ENCODE data around the gene ADCY2.

ADCY2 gene

DNA sequence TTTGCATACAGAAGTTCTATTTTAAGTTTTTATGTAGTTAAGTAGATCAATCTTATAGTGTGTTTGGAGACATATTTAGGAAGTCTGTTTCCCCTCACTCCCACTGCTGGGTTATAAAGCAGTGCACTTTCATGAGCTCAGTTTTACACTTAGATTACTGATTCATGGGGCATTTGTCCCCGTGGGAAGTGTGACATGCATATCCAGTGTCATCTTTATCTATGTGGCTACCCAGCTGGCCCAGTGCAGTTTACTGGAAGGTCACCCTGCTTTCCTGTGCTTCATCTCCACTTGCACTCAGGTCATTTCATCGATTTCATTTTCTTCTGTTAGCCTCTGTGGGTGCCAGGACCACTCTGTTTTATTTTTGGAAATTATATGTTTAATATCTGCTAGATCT, 49.1 kb downstream of the ADCY2 start:
- Histone ChIP-seq H3K27ac (ENCODE audit: low read depth, low read length) (no peak overlapping the region), H3K9ac (ENCODE audit: low read length) (no peak overlapping the region), H3K4me1 (ENCODE audit: control insufficient read depth, insufficient read depth, low read length) (no peaks in the 10 kb centered on the region; the same call in 1 of the 2 replicates), H3K36me3 (ENCODE audit: control insufficient read depth, insufficient read depth, low read length) (peaks cover 15% of the 10 kb centered on the region; the same call in 1 of the 2 replicates), H3K27me3 (ENCODE audit: control insufficient read depth, insufficient read depth, low read length) (no peaks in the 10 kb centered on the region), H3K4me3 (ENCODE audit: low read depth, low read length) (no peak overlapping the region), H3K9me3 (ENCODE audit: control insufficient read depth, insufficient read depth, low read depth, low read length) (no peaks in the 10 kb centered on the region; the same call in 1 of the 2 replicates)

DNA sequence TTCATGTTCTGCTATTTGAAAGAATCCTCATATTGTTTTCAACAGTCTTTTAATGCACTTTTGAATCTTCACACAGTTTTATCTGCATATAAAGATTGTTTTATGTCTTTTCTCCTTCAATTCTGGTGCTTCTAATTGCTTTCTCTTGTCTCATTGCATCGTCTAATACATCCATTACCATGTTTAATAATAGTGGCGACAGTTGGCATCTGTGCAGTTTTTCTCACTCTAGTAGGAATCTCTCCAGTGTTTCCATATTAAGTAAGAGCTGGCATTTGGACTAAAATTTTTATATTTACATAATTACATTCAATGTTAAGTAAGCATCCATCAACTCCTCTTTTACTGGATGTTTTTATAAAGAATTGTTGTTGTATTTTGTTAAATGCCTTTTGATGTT, 49.9 kb downstream of the ADCY2 start:
- Histone ChIP-seq H3K4me3 (ENCODE audit: low read depth, low read length) (no peak overlapping the region), H3K27me3 (ENCODE audit: control insufficient read depth, insufficient read depth, low read length) (no peaks in the 10 kb centered on the region), H3K27ac (ENCODE audit: low read depth, low read length) (no peak overlapping the region), H3K9ac (ENCODE audit: low read length) (no peak overlapping the region), H3K9me3 (ENCODE audit: control insufficient read depth, insufficient read depth, low read depth, low read length) (no peaks in the 10 kb centered on the region; the same call in 1 of the 2 replicates), H3K36me3 (ENCODE audit: control insufficient read depth, insufficient read depth, low read length) (peaks cover 15% of the 10 kb centered on the region; the same call in 1 of the 2 replicates), H3K4me1 (ENCODE audit: control insufficient read depth, insufficient read depth, low read length) (no peaks in the 10 kb centered on the region; the same call in 1 of the 2 replicates)

DNA sequence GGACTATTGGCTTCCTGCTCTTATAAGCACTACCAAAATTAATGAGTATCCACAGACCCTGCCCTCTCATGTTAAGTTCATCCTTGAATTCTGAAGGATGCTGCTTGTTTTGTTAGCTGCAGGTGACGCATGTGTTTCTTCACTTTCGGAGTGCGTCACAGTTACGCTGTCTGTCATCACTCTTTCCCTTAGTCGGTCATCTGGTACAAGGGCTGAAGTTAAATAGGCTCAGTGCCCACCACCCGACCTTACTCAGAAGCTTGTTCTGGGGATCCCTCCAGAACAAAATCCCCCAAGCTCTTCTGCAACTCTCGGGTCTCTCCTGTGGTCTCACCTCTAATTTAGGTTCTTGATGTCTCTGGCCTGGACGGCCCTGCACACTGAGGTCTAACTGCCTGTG, 51.0 kb downstream of the ADCY2 start:
- H3K27ac ChIP-seq (ENCODE audit: low read depth, low read length) = no peak overlapping the region
- H3K4me1 ChIP-seq (ENCODE audit: control insufficient read depth, insufficient read depth, low read length) = no peaks in the 10 kb centered on the region; the same call in 1 of the 2 replicates
- no peak overlapping the region for H3K9ac ChIP-seq (ENCODE audit: low read length)
- H3K36me3 ChIP-seq (ENCODE audit: control insufficient read depth, insufficient read depth, low read length) = peaks cover 19% of the 10 kb centered on the region; the same call in 1 of the 2 replicates
- H3K4me3 ChIP-seq (ENCODE audit: low read depth, low read length) = no peak overlapping the region
- H3K27me3 ChIP-seq (ENCODE audit: control insufficient read depth, insufficient read depth, low read length) = no peaks in the 10 kb centered on the region
- no peaks in the 10 kb centered on the region; the same call in 1 of the 2 replicates for H3K9me3 ChIP-seq (ENCODE audit: control insufficient read depth, insufficient read depth, low read depth, low read length)

DNA sequence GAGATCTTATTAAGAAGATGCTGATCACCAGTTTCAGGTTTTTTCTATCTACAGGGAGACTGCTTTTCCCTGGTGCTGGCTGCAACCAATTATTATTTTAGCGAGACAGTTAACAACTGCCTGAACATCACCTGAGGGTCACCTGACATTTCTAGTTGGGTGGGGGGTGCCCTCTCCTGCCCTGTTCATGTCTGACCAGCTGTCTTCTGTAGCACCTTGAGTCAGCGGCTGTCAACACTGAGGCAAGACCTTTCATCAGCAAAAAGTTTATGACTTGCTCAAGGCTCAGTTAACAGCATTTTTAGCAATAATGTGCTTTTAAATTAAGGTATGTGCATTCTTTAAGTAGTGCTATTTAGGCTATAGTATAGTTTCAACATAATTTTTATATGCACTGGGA, 58.0 kb downstream of the ADCY2 start:
- Histone ChIP-seq H3K9me3 (ENCODE audit: control insufficient read depth, insufficient read depth, low read depth, low read length) (peaks cover 3% of the 10 kb centered on the region; the same call in 1 of the 2 replicates), H3K27ac (ENCODE audit: low read depth, low read length) (no peak overlapping the region), H3K4me1 (ENCODE audit: control insufficient read depth, insufficient read depth, low read length) (no peaks in the 10 kb centered on the region), H3K36me3 (ENCODE audit: control insufficient read depth, insufficient read depth, low read length) (0 out of 2 replicates have a peak, but pooled peaks cover 6% of the 10 kb centered on the region), H3K9ac (ENCODE audit: low read length) (no peak overlapping the region), H3K27me3 (ENCODE audit: control insufficient read depth, insufficient read depth, low read length) (no peaks in the 10 kb centered on the region), H3K4me3 (ENCODE audit: low read depth, low read length) (no peak overlapping the region)

DNA sequence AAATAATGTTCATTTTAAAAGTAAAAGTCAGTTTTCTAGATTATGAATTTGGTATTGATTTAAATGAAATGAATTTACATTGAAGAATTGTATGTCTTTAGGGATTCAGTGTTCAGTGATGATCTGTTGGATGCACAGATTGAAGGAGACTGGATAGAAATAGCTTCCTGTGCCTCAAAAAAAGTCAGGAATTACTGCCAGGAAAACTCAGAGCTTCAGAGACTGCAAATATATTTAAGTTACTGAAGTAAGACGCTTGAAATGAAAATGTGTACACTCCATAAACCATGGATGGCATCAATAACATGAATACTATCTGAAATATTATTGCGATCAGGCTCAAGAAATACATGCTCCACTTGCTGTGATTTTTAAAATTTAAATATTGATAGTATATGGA, 60.3 kb downstream of the ADCY2 start:
- peaks cover 3% of the 10 kb centered on the region; the same call in 1 of the 2 replicates for H3K4me1 ChIP-seq (ENCODE audit: control insufficient read depth, insufficient read depth, low read length)
- H3K27ac ChIP-seq (ENCODE audit: low read depth, low read length) = no peak overlapping the region
- H3K4me3 ChIP-seq (ENCODE audit: low read depth, low read length) = no peak overlapping the region
- peaks cover 3% of the 10 kb centered on the region; the same call in 1 of the 2 replicates for H3K9me3 ChIP-seq (ENCODE audit: control insufficient read depth, insufficient read depth, low read depth, low read length)
- H3K27me3 ChIP-seq (ENCODE audit: control insufficient read depth, insufficient read depth, low read length) = no peaks in the 10 kb centered on the region
- no peak overlapping the region for H3K9ac ChIP-seq (ENCODE audit: low read length)
- H3K36me3 ChIP-seq (ENCODE audit: control insufficient read depth, insufficient read depth, low read length) = 0 out of 2 replicates have a peak, but pooled peaks cover 7% of the 10 kb centered on the region

DNA sequence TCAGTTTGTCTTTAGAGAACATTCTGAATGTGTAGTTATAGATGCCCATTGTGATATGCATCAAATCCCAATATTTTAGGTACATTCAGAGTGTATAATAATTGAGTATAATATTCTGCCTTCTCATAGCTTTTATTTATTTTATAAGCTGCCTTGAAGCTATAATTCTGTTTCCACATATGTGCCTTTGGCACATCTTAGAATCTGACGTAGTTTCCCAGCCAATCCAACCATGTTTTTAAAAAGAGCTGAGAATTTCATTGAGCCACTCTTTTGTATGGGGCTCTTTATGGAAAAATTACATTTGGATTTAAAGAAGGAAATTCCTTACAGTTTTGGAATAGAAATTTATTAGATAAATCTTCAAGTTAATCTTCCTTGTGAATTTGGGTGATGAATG, 65.4 kb downstream of the ADCY2 start:
- Histone ChIP-seq H3K9ac (ENCODE audit: low read length) (no peak overlapping the region), H3K4me1 (ENCODE audit: control insufficient read depth, insufficient read depth, low read length) (peaks cover 21% of the 10 kb centered on the region), H3K27ac (ENCODE audit: low read depth, low read length) (no peak overlapping the region), H3K36me3 (ENCODE audit: control insufficient read depth, insufficient read depth, low read length) (0 out of 2 replicates have a peak, but pooled peaks cover 4% of the 10 kb centered on the region), H3K27me3 (ENCODE audit: control insufficient read depth, insufficient read depth, low read length) (no peaks in the 10 kb centered on the region), H3K9me3 (ENCODE audit: control insufficient read depth, insufficient read depth, low read depth, low read length) (peaks cover 3% of the 10 kb centered on the region; the same call in 1 of the 2 replicates), H3K4me3 (ENCODE audit: low read depth, low read length) (no peak overlapping the region)

DNA sequence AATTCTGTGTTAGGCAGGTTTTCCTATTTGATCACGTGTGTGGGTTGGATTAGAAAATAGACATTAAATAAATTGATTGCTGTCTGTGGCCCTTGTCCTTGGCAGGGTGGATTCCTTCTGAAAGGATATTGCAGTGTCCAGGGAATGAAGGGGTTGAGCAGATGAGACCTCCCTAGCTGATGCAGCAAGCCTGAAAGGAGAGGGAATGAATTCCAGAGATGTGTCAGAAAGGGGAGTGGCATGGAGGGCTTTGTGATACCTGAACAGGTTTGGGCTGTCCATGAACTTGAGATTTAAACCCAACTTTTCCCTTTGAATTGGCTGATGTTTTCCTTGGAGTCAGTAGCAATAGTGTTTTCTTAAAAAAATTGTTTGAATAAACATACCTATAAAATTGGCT, 66.8 kb downstream of the ADCY2 start:
- H3K4me3 ChIP-seq (ENCODE audit: low read depth, low read length) = no peak overlapping the region
- H3K27me3 ChIP-seq (ENCODE audit: control insufficient read depth, insufficient read depth, low read length) = no peaks in the 10 kb centered on the region
- no peaks in the 10 kb centered on the region for H3K9me3 ChIP-seq (ENCODE audit: control insufficient read depth, insufficient read depth, low read depth, low read length)
- no peak overlapping the region for H3K9ac ChIP-seq (ENCODE audit: low read length)
- peaks cover 28% of the 10 kb centered on the region for H3K4me1 ChIP-seq (ENCODE audit: control insufficient read depth, insufficient read depth, low read length)
- H3K36me3 ChIP-seq (ENCODE audit: control insufficient read depth, insufficient read depth, low read length) = 0 out of 2 replicates have a peak, but pooled peaks cover 4% of the 10 kb centered on the region
- H3K27ac ChIP-seq (ENCODE audit: low read depth, low read length) = no peak overlapping the region

DNA sequence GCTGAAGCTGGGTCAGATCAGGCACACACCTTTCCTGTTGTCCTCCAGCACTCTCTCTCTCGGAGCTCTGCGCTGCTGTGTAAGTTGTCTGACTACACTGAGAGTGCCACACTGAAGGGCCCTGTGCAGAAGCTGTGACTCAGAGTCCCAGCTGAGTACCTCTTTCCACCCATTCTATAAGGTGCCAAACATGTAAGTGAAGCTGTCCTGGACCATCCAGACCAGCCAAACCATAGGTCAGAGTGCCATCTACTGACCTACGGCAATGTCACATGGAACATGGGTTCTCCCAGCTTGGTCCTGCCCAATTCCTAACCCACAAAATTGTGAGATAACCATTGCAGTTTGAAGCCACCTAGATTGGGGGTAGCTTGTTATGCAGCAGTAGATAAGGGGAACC, 68.2 kb downstream of the ADCY2 start:
- Histone ChIP-seq H3K9me3 (ENCODE audit: control insufficient read depth, insufficient read depth, low read depth, low read length) (no peaks in the 10 kb centered on the region), H3K27me3 (ENCODE audit: control insufficient read depth, insufficient read depth, low read length) (no peaks in the 10 kb centered on the region), H3K4me1 (ENCODE audit: control insufficient read depth, insufficient read depth, low read length) (peaks cover 28% of the 10 kb centered on the region), H3K4me3 (ENCODE audit: low read depth, low read length) (no peak overlapping the region), H3K27ac (ENCODE audit: low read depth, low read length) (no peak overlapping the region), H3K9ac (ENCODE audit: low read length) (no peak overlapping the region), H3K36me3 (ENCODE audit: control insufficient read depth, insufficient read depth, low read length) (no peaks in the 10 kb centered on the region)

DNA sequence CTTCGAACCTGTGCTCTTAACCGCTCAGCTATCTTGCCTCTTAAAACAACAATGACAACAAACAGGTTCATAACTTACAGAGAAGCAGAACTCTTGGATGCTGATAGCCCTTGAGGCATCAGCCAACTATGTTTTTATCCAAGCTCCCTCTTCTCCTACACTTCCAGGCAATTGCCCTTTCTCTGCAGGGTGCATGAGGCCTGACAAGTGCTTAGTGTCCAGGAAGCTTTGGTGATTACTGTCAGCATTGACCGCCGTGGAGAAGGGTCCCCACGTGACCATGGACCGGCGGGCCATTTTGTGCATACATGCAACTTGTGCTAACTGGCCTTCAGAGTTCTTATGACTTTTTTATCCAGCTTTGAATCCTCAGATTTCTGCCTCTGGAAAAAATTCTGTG, 71.2 kb downstream of the ADCY2 start:
- Histone ChIP-seq H3K27ac (ENCODE audit: low read depth, low read length) (no peak overlapping the region), H3K36me3 (ENCODE audit: control insufficient read depth, insufficient read depth, low read length) (no peaks in the 10 kb centered on the region), H3K9ac (ENCODE audit: low read length) (no peak overlapping the region), H3K9me3 (ENCODE audit: control insufficient read depth, insufficient read depth, low read depth, low read length) (peaks cover 4% of the 10 kb centered on the region; the same call in 1 of the 2 replicates), H3K4me3 (ENCODE audit: low read depth, low read length) (no peak overlapping the region), H3K4me1 (ENCODE audit: control insufficient read depth, insufficient read depth, low read length) (peaks cover 21% of the 10 kb centered on the region; the same call in 1 of the 2 replicates), H3K27me3 (ENCODE audit: control insufficient read depth, insufficient read depth, low read length) (no peaks in the 10 kb centered on the region)

DNA sequence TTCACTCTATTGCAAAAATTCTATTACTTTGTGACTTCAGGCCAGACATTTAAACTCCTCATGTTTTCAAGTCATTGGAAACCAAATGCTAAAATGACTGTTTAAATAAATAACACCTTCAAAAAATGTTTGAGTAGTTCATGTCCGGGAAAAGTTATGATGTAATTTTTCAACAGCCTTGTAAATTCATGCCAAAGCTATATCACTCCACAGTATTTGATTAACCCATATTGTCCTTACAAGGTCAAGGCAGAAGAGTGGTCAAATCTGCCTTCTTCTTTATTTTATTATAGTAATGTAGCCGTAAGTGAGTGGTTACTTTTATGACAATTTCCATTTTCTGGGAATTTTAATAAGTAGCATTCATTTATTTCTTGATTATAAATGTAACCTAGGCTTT, 72.8 kb downstream of the ADCY2 start:
- peaks cover 22% of the 10 kb centered on the region for H3K4me1 ChIP-seq (ENCODE audit: control insufficient read depth, insufficient read depth, low read length)
- H3K4me3 ChIP-seq (ENCODE audit: low read depth, low read length) = no peak overlapping the region
- H3K9me3 ChIP-seq (ENCODE audit: control insufficient read depth, insufficient read depth, low read depth, low read length) = peaks cover 7% of the 10 kb centered on the region; the same call in 1 of the 2 replicates
- no peaks in the 10 kb centered on the region for H3K36me3 ChIP-seq (ENCODE audit: control insufficient read depth, insufficient read depth, low read length)
- no peak overlapping the region for H3K9ac ChIP-seq (ENCODE audit: low read length)
- no peak overlapping the region for H3K27ac ChIP-seq (ENCODE audit: low read depth, low read length)
- no peaks in the 10 kb centered on the region for H3K27me3 ChIP-seq (ENCODE audit: control insufficient read depth, insufficient read depth, low read length)

DNA sequence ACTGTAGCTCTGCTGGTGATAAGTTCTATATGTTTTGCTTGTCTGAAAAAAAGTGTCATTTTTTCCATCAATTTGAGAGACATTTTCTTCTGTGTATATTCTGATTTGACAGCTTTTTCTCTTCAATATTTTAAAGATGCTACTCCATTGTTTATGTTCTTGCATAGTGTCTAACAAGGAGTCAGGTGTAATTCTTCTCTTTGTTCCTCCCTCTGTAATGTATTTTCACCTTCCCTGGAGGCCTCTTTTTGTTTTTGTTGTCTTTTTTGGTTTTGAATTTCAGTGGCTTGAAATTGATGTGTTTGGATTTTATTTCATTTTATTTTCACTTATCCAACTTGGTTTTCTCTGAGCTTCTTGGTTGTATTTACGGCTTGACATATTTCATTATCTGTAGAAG, 75.8 kb downstream of the ADCY2 start:
- H3K4me3 ChIP-seq (ENCODE audit: low read depth, low read length) = no peak overlapping the region
- H3K27me3 ChIP-seq (ENCODE audit: control insufficient read depth, insufficient read depth, low read length) = no peaks in the 10 kb centered on the region
- H3K27ac ChIP-seq (ENCODE audit: low read depth, low read length) = no peak overlapping the region
- no peaks in the 10 kb centered on the region for H3K36me3 ChIP-seq (ENCODE audit: control insufficient read depth, insufficient read depth, low read length)
- H3K9ac ChIP-seq (ENCODE audit: low read length) = no peak overlapping the region
- H3K4me1 ChIP-seq (ENCODE audit: control insufficient read depth, insufficient read depth, low read length) = peaks cover 32% of the 10 kb centered on the region
- peaks cover 7% of the 10 kb centered on the region; the same call in 1 of the 2 replicates for H3K9me3 ChIP-seq (ENCODE audit: control insufficient read depth, insufficient read depth, low read depth, low read length)

Measured in HUES6 (cell line).